ENCODE measurements around the gene GSK3B. TPM values are rescaled to one million over a fixed set of nuclear protein-coding genes. Genes with fewer than 3 reads are reported as not detected.
A peak's percentile ranks its signal among the peaks of the same experiment; 100 is the strongest.
"Not testable (repeated sequence)": the region's sequence is repeated elsewhere in the genome, so short reads cannot be mapped to it uniquely, and the experiment has no call there.

GSK3B gene
- total RNA-seq, 1 donor, result 94.1 TPM

DNA sequence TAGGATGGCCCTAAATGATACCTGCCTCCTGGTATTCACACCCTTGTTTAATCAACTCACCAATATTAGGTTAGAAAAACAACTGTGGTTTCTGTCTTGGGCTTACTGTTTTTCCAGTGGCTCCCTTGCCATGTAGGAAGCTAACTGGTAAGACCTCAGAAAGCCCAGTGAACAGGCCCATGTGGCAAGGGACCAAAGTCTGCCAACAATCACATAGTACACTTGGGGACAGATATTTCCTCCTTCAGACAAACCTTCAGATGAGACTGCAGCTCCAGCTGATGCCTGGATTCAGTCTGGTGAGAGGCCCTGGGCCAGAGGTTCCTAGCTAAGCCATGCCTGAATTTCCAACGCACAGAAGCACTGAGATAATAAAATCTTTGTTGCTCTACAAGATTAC, 96.1 kb downstream of the GSK3B start:
- no peak for DNase-seq (ENCODE audit: low read depth)
- H3K4me3 ChIP-seq (ENCODE audit: low read depth, low read length), result no peak overlapping the region
- TF ChIP-seq, protein P1, sequence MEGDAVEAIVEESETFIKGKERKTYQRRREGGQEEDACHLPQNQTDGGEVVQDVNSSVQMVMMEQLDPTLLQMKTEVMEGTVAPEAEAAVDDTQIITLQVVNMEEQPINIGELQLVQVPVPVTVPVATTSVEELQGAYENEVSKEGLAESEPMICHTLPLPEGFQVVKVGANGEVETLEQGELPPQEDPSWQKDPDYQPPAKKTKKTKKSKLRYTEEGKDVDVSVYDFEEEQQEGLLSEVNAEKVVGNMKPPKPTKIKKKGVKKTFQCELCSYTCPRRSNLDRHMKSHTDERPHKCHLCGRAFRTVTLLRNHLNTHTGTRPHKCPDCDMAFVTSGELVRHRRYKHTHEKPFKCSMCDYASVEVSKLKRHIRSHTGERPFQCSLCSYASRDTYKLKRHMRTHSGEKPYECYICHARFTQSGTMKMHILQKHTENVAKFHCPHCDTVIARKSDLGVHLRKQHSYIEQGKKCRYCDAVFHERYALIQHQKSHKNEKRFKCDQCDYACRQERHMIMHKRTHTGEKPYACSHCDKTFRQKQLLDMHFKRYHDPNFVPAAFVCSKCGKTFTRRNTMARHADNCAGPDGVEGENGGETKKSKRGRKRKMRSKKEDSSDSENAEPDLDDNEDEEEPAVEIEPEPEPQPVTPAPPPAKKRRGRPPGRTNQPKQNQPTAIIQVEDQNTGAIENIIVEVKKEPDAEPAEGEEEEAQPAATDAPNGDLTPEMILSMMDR (IDR thresholded peaks at IDR 0.05; ENCODE audit: insufficient read depth, low read depth, low read length), result no peak

DNA sequence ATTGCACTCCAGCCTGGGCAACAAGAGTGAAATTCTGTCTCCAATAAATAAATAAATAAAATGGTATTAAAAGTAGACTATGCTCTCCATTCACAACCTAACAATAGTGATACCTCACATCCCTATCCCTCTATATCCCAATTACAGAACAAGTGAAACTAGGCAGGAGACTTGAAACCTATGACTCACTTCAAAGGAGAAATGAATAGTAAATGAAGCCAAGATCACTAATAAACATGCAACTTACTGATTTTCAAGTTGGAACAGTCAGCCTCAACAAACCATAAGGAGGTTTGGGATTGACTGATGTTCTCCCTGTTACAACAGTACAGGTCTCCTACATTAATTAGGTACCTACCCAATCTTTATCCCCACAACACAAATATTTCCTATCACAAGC, 103.4 kb downstream of the GSK3B start:
- TF ChIP-seq, protein P1 (IDR thresholded peaks at IDR 0.05; ENCODE audit: insufficient read depth, low read depth, low read length), result no peak
- H3K4me3 ChIP-seq (ENCODE audit: low read depth, low read length), result no peak overlapping the region
- DNase-seq (ENCODE audit: low read depth), result peak; percentile 29

DNA sequence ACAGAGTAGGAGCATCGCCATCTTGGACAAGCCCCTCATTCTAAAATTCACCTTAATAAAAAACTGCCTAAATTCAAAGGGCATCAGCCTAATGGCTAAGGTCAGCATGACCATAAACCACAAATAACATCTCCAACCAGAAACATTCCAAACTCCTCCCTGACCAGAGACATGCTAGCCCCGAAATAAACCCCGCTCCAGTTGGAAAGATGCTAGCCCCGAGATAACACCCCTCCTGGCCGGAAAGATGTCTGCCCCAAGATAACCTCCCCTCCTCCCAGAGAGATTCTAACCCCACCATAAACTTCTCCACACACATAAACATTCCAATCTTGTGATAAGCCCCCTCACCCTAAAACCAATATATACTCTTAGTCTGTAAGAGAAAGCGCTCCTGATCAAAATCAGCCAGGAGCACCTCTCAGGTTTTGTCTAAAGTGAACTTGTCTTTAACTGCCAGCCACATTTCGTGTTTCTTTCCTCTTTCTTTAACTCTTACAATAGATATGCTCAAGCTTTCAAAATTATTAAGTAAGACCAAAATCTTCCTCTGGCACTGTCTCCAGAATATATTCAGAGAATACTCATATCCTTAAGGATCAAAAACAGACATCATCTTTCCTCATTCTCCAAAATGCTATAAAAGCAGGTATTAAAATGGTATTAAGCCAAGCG, 104.1 kb downstream of the GSK3B start:
- no peak for DNase-seq (ENCODE audit: low read depth)
- H3K4me3 ChIP-seq (ENCODE audit: low read depth, low read length), result no peak overlapping the region
- TF ChIP-seq, protein P1 (IDR thresholded peaks at IDR 0.05; ENCODE audit: insufficient read depth, low read depth, low read length), result no peak

DNA sequence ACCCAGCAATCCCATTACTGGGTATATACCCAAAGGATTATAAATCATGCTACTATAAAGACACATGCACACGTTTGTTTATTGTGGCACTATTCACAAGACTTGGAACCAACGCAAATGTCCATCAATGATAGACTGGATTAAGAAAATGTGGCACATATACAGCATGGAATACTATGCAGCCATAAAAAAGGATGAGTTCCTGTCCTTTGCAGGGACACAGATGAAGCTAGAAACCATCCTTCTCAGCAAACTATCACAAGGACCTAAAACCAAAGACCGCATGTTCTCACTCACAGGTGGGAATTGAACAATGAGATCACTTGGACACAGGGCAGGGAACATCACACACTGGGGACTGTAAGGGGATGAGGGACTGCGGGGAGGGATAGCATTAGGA, 107.4 kb downstream of the GSK3B start:
- H3K4me3 ChIP-seq (ENCODE audit: low read depth, low read length); DNase-seq (ENCODE audit: low read depth): not testable (repeated sequence)

DNA sequence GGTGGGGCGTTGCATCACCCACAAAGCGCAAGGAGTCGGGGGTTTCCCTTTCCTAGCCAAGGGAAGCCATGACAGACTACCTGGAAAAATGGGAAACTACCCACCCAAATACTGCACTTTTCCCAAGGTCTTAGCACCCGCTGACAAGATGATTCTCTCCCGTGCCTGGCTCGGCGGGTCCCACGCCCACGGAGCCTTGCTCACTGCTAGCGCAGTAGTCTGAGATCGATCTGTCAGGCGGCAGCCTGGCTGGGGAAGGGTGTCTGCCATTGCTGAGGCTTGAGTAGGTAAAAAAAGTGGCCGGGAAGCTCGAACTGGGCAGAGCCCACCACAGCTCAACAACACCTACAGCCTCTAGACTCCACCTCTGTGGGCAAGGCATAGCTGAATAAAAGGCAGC, 112.9 kb downstream of the GSK3B start:
- no peak for DNase-seq (ENCODE audit: low read depth)
- TF ChIP-seq, protein P1 (IDR thresholded peaks at IDR 0.05; ENCODE audit: insufficient read depth, low read depth, low read length), result no peak
- no peak overlapping the region for H3K4me3 ChIP-seq (ENCODE audit: low read depth, low read length)

DNA sequence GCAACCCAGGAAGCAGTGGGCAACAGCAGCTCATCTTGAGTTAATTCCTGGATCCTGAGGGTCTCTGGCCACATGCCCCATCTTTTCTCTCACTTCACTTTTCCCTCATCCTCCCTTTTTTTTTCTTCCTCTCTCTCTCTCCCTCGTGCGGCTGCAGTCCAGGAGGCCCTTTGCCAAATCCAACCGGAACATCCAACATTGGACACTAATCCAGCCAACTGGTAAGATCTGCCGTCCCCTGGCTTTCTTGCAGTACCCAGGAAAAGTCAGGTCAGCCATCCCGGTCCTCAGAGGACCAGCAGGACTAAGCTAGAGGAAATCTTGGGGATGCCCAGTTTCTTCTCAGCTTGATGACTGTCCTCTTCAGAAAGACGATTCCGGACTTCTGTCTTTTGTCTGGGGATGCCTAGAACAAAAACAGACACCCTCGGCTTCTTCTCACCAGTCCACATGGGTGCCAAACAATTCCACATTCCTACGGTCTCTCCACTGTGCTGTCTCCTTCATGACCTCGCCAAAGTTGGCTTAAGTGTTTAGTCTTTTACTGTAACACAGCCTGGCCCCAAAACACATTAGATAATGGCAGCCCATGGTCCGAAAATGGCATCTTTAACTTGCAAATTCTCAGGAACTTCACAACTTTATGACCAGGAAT, 115.6 kb downstream of the GSK3B start:
- TF ChIP-seq, protein P1 (IDR thresholded peaks at IDR 0.05; ENCODE audit: insufficient read depth, low read depth, low read length), result no peak
- DNase-seq (ENCODE audit: low read depth), result no peak
- H3K4me3 ChIP-seq (ENCODE audit: low read depth, low read length), result no peak overlapping the region

DNA sequence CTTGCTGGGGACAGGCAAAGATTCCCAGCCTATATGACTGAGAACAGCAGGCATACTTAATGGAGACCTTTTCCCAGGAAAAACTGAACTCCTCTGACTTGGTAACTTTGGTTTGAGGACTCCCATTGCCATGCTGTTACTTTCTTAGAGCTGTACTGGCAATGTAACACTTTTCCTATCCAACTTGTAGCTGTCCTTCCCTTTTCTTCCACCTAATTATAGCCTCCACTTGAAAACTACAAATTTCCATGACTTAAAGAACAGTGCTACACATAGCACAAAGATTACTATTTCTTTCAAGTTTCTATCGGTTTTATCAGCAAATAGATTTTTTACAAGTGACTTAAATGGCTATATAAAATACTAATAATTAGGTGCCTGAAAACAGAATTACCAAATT, 116.9 kb downstream of the GSK3B start:
- no peak overlapping the region for H3K4me3 ChIP-seq (ENCODE audit: low read depth, low read length)
- no peak for DNase-seq (ENCODE audit: low read depth)
- TF ChIP-seq, protein P1 (IDR thresholded peaks at IDR 0.05; ENCODE audit: insufficient read depth, low read depth, low read length), result no peak

Measured in fibroblast of villous mesenchyme (primary cell).